Adrenal gland (tissue), 12 donors: Measurements from ENCODE around the gene STS. TPM values are rescaled to one million over a fixed set of nuclear protein-coding genes. Genes with fewer than 3 reads are reported as not detected.

Experiments
- DNase-seq, 7 donors: peaks; one replicate each; pipeline ENCODE4 v3.0.0-alpha.2; 2019 to 2020
- H3K27ac ChIP-seq, 5 donors: fragments of 200-600 bp; sonication (generic) in 4 of 5; 1 replicate in 3 of 5; 2 replicates in 2 of 5; pipeline versions ENCODE4 v1.5.1 to v1.8.0; 2016 to 2020; ENCODE audit warnings: mild to moderate bottlenecking in 1 of 5
- H3K27me3 ChIP-seq: fragments of 200-600 bp; 2 replicates; pipeline ENCODE4 v1.8.0; 2021
- H3K36me3 ChIP-seq, 2 donors: fragments of 200-600 bp; replicated peaks in 1 of 2; 1 replicate in 1 of 2; 2 replicates in 1 of 2; pipeline versions ENCODE4 v1.5.1 to v1.8.0; 2018 to 2022
- H3K4me1 ChIP-seq, 2 donors: fragments of 200-600 bp; replicated peaks in 1 of 2; 1 replicate in 1 of 2; 2 replicates in 1 of 2; pipeline versions ENCODE4 v1.5.1 to v1.8.0; 2018 to 2021
- H3K4me3 ChIP-seq, 4 donors: fragments of 200-600 bp; sonication (generic) in 3 of 4; one replicate each; pipeline ENCODE4 v1.5.1; 2016 to 2018
- H3K9me3 ChIP-seq, 3 donors: fragments of 200-600 bp; sonication (generic) in 1 of 3; replicated peaks in 1 of 3; 1 replicate in 2 of 3; 2 replicates in 1 of 3; pipeline versions ENCODE4 v1.5.1 to v1.8.0; 2016 to 2021
- CTCF ChIP-seq, 6 experiments: fragments of 450-650 bp in 4 of 6; fragments of 200-600 bp in 2 of 6; sonication (generic) in 1 of 6; IDR thresholded peaks; 1 replicate in 5 of 6; 2 replicates in 1 of 6; pipeline versions ENCODE4 v1.5.1 to v1.8.0; 2016 to 2021; ENCODE audit warnings: antibody characterized with exemption in 6 of 6, mild to moderate bottlenecking in 2 of 6, moderate library complexity in 1 of 6
- POLR2A ChIP-seq, 2 donors: fragments of 450-650 bp; IDR thresholded peaks; one replicate each; pipeline ENCODE4 v1.6.1; 2017; ENCODE audit warnings: antibody characterized with exemption in 2 of 2, mild to moderate bottlenecking in 2 of 2, moderate library complexity in 1 of 2
- WGBS, 4 donors: extraction: QIAGEN DNeasy Blood & Tissue Kit in 2 of 4; methylation state at CpG; one replicate each; pipeline versions ENCODE4 v1.1.5 to v1.1.7; 2013 to 2017; 5-methylcytosine and 5-hydroxymethylcytosine counted together
- intact Hi-C, 2 donors: fragments of 100-400 bp; cut with DNase I; formaldehyde crosslinking; loops; one replicate each; pipeline versions ENCODE4 v1.14.1 to v1.15.0; 2022 to 2023
- polyA plus RNA-seq, 3 donors: library from polyadenylated mRNA; stranded (reverse); fragments of 200-250 nt in 2 of 3; fragments of 350-450 nt in 1 of 3; fragmentation: Illumina TruSeq in 1 of 3; extraction: RNeasy Lipid Tissue Mini Kit (QIAGEN cat#74804) in 1 of 3; gene quantifications; one replicate each; pipeline ENCODE4 v1.2.3, GENCODE V29; 2013 to 2014
- total RNA-seq, 9 donors: library from RNA; depleted of rRNA in 4 of 9; stranded (reverse); fragments of >200 nt in 4 of 9; fragments of 120-200 nt in 1 of 9; fragmentation: NEBNext Ultra II Directional in 1 of 9; extraction: Animal tissue kit (Norgen Biotek cat#: 25700) in 1 of 9; gene quantifications; one replicate each; pipeline versions ENCODE4 v1.1.0 to v1.2.4, GENCODE V29; 2013 to 2023
- donor health status: healthy with polysubstance abuse.
- donor health status: Bipolar disorder and iron deficiency.
- donor health status: DM: yes; HTN: yes; CAD: no.
- donor health status: DM: no; HTN: no; CAD: no.
- donor health status: DM: no; HTN: no; CAD: no.
- donor health status: DM: yes; HTN: yes; CAD: no.

Gene STS
- total and polyA plus RNA-seq, 12 donors: 1.4 to 12.2 (median 4.6) TPM

GRCh38 chrX:7153231-7153630, 5.7 kb downstream of the STS start:
- Histone ChIP-seq H3K27me3 (no peaks in the 10 kb centered on the region), H3K36me3 (no peaks in the 10 kb centered on the region), H3K4me1 (no peaks in the 10 kb centered on the region), H3K4me3 (no peak overlapping the region), H3K9me3 (no peaks in the 10 kb centered on the region), H3K27ac (no peak overlapping the region)
- TF ChIP-seq CTCF (IDR thresholded peaks at IDR 0.05): no peak
- TF ChIP-seq POLR2A (IDR thresholded peaks at IDR 0.05): no peak
- DNase-seq: no peak
- 73 to 78% (median 76%) methylated on average over 2 of the region's 2 CpGs for WGBS, 4 donors
- intact Hi-C loops: no loop called here

- intact Hi-C loops: no loop called here
- H3K27me3 ChIP-seq: no peaks in the 10 kb centered on the region
- WGBS, 4 donors: 79 to 88% (median 82%) methylated on average over 4 to 7 of the region's 7 CpGs
Measured at GRCh38 chrX:7154041-7154597, 6.6 kb downstream of the STS start.

GRCh38 chrX:7155163-7155562, 7.7 kb downstream of the STS start:
- H3K36me3 ChIP-seq: no peaks in the 10 kb centered on the region
- no peaks in the 10 kb centered on the region for H3K9me3 ChIP-seq
- H3K27me3 ChIP-seq: no peaks in the 10 kb centered on the region
- no peaks in the 10 kb centered on the region for H3K4me1 ChIP-seq
- H3K4me3 ChIP-seq: no peak overlapping the region
- TF ChIP-seq POLR2A (IDR thresholded peaks at IDR 0.05) (no peak), CTCF (IDR thresholded peaks at IDR 0.05) (no peak)
- WGBS, 4 donors: 95 to 100% (median 97%) methylated on average over 1 of the region's 1 CpG
- H3K27ac ChIP-seq: no peak overlapping the region
- no peak for DNase-seq
- intact Hi-C loops: no loop called here

More at GRCh38 chrX:7154041-7154597, 6.6 kb downstream of the STS start:
- Histone ChIP-seq H3K4me1 (no peaks in the 10 kb centered on the region), H3K9me3 (no peaks in the 10 kb centered on the region), H3K27ac (no peak overlapping the region), H3K36me3 (no peaks in the 10 kb centered on the region), H3K4me3 (no peak overlapping the region)
- TF ChIP-seq CTCF (IDR thresholded peaks at IDR 0.05): no peak
- TF ChIP-seq POLR2A (IDR thresholded peaks at IDR 0.05): no peak
- DNase-seq: no peak

- Histone ChIP-seq H3K27ac (no peak overlapping the region), H3K4me1 (no peaks in the 10 kb centered on the region), H3K9me3 (no peaks in the 10 kb centered on the region), H3K27me3 (no peaks in the 10 kb centered on the region), H3K4me3 (no peak overlapping the region), H3K36me3 (no peaks in the 10 kb centered on the region)
- intact Hi-C loops: no loop called here
- 80 to 97% (median 89%) methylated on average over 3 of the region's 3 CpGs for WGBS, 4 donors
- no peak for DNase-seq
- TF ChIP-seq CTCF (IDR thresholded peaks at IDR 0.05): no peak
- no peak for TF ChIP-seq POLR2A (IDR thresholded peaks at IDR 0.05)
Measured at GRCh38 chrX:7156879-7157278, 9.4 kb downstream of the STS start.
